Esophagus (tissue), 2 donors: ENCODE data around the gene TLX1. TPM values are rescaled to one million over a fixed set of nuclear protein-coding genes. Genes with fewer than 3 reads are reported as not detected.

Experiments used
- H3K27ac ChIP-seq, 2 donors: one replicate each; pipeline ENCODE4 v1.5.1; 2013; ENCODE audit warnings: low read depth in 2 of 2, mild to moderate bottlenecking in 2 of 2, inconsistent platforms in 1 of 2, low read length in 1 of 2, moderate library complexity in 1 of 2
- H3K27me3 ChIP-seq, 2 donors: one replicate each; pipeline ENCODE4 v1.6.1; 2013; ENCODE audit warnings: low read length in 2 of 2, control low read depth in 1 of 2, mild to moderate bottlenecking in 1 of 2; ENCODE audit not compliant: insufficient read depth in 2 of 2, control insufficient read depth in 1 of 2
- H3K36me3 ChIP-seq, 2 donors: one replicate each; pipeline ENCODE4 v1.6.1; 2013; ENCODE audit warnings: low read length in 1 of 2; ENCODE audit not compliant: control insufficient read depth in 2 of 2, insufficient read depth in 2 of 2
- H3K4me1 ChIP-seq, 2 donors: one replicate each; pipeline ENCODE4 v1.6.1; 2013; ENCODE audit warnings: low read length in 1 of 2; ENCODE audit not compliant: control insufficient read depth in 2 of 2, insufficient read depth in 2 of 2
- H3K4me3 ChIP-seq, 2 donors: one replicate each; pipeline ENCODE4 v1.5.1; 2013; ENCODE audit warnings: low read length in 2 of 2, mild to moderate bottlenecking in 2 of 2, low read depth in 1 of 2, moderate library complexity in 1 of 2
- H3K9me3 ChIP-seq, 2 donors: one replicate each; pipeline ENCODE4 v1.6.1; 2013; ENCODE audit warnings: mild to moderate bottlenecking in 2 of 2, low read depth in 1 of 2, low read length in 1 of 2, moderate library complexity in 1 of 2; ENCODE audit not compliant: control insufficient read depth in 2 of 2, insufficient read depth in 1 of 2
- WGBS, 2 donors: extraction: QIAGEN DNeasy Blood & Tissue Kit; methylation state at CpG; one replicate each; pipeline ENCODE4 v1.1.7; 2013; 5-methylcytosine and 5-hydroxymethylcytosine counted together
- polyA plus RNA-seq, 2 donors: library from polyadenylated mRNA; stranded (reverse); fragments of 200-250 nt; gene quantifications; one replicate each; pipeline ENCODE4 v1.2.3, GENCODE V29; 2013
- donor health status: healthy with polysubstance abuse.
- donor health status: Bipolar disorder and iron deficiency.

TLX1 gene
- not detected for polyA plus RNA-seq

GRCh38 chr10:101130984-101131961, at the start of gene TLX1:
Gene TLX1, plus strand, starts transcription at chr10:101131300. Its CDS starts 242 bp downstream, at chr10:101131542.
- Histone ChIP-seq H3K27ac (no peak within 1 kb of the TSS), H3K27me3 (peaks cover 4 to 52% of the 10 kb centered on the region in 2 donors), H3K9me3 (no peaks in the 10 kb centered on the region), H3K4me3 (peak within 1 kb of the TSS in 1 of 2 donors; percentile 29), H3K4me1 (peaks cover 12 to 19% of the 10 kb centered on the region in 2 donors), H3K36me3 (no peaks in the 10 kb centered on the region)
- 3 to 4% methylated on average over 66 to 83 of the region's 83 CpGs for WGBS, 2 donors

GRCh38 chr10:101085846-101086245, 45.3 kb upstream of the TLX1 start:
- Histone ChIP-seq H3K27ac (no peak overlapping the region), H3K4me3 (no peak overlapping the region), H3K9me3 (no peaks in the 10 kb centered on the region), H3K27me3 (no peaks in the 10 kb centered on the region), H3K36me3 (no peaks in the 10 kb centered on the region), H3K4me1 (no peaks in the 10 kb centered on the region)
- WGBS, 2 donors = 52 to 53% methylated on average over 6 of the region's 6 CpGs

- peaks cover 0 to 5% of the 10 kb centered on the region in 2 donors for H3K4me1 ChIP-seq
- no peaks in the 10 kb centered on the region for H3K36me3 ChIP-seq
- H3K9me3 ChIP-seq = no peaks in the 10 kb centered on the region
- H3K27me3 ChIP-seq = no peaks in the 10 kb centered on the region
- no peak overlapping the region for H3K4me3 ChIP-seq
- no peak overlapping the region for H3K27ac ChIP-seq
- 57 to 62% methylated on average over 10 of the region's 10 CpGs for WGBS, 2 donors
Observed at GRCh38 chr10:101087376-101087775, 43.7 kb upstream of the TLX1 start.

- no peaks in the 10 kb centered on the region for H3K9me3 ChIP-seq
- H3K36me3 ChIP-seq = no peaks in the 10 kb centered on the region
- 20% methylated on average over 14 of the region's 14 CpGs for WGBS, 2 donors
- H3K27ac ChIP-seq = no peak overlapping the region
- peaks cover 0 to 5% of the 10 kb centered on the region in 2 donors for H3K4me1 ChIP-seq
- H3K27me3 ChIP-seq = no peaks in the 10 kb centered on the region
- no peak overlapping the region for H3K4me3 ChIP-seq
Observed at GRCh38 chr10:101087965-101088364, 43.1 kb upstream of the TLX1 start.

GRCh38 chr10:101089520-101090299, 41.4 kb upstream of the TLX1 start:
- Histone ChIP-seq H3K27me3 (no peaks in the 10 kb centered on the region), H3K4me3 (no peak overlapping the region), H3K27ac (no peak overlapping the region), H3K9me3 (no peaks in the 10 kb centered on the region), H3K4me1 (peaks cover 0 to 5% of the 10 kb centered on the region in 2 donors), H3K36me3 (no peaks in the 10 kb centered on the region)
- WGBS, 2 donors = 61 to 72% methylated on average over 11 of the region's 11 CpGs

GRCh38 chr10:101090597-101090996, 40.5 kb upstream of the TLX1 start:
- WGBS, 2 donors = 87% methylated on average over 5 of the region's 5 CpGs
- Histone ChIP-seq H3K4me1 (peaks cover 0 to 5% of the 10 kb centered on the region in 2 donors), H3K36me3 (no peaks in the 10 kb centered on the region), H3K27ac (no peak overlapping the region), H3K27me3 (no peaks in the 10 kb centered on the region), H3K9me3 (no peaks in the 10 kb centered on the region), H3K4me3 (no peak overlapping the region)

GRCh38 chr10:101091546-101092290, 39.4 kb upstream of the TLX1 start:
- no peaks in the 10 kb centered on the region for H3K27me3 ChIP-seq
- peaks cover 0 to 5% of the 10 kb centered on the region in 2 donors for H3K4me1 ChIP-seq
- H3K4me3 ChIP-seq = no peak overlapping the region
- H3K9me3 ChIP-seq = no peaks in the 10 kb centered on the region
- 53 to 57% methylated on average over 12 of the region's 12 CpGs for WGBS, 2 donors
- H3K27ac ChIP-seq = no peak overlapping the region
- no peaks in the 10 kb centered on the region for H3K36me3 ChIP-seq

GRCh38 chr10:101092881-101093354, 38.2 kb upstream of the TLX1 start:
- no peaks in the 10 kb centered on the region for H3K27me3 ChIP-seq
- WGBS, 2 donors = 36 to 41% methylated on average over 9 of the region's 9 CpGs

More at GRCh38 chr10:101092881-101093354, 38.2 kb upstream of the TLX1 start:
- H3K9me3 ChIP-seq = no peaks in the 10 kb centered on the region
- H3K4me1 ChIP-seq = peaks cover 0 to 5% of the 10 kb centered on the region in 2 donors
- no peak overlapping the region for H3K27ac ChIP-seq
- H3K36me3 ChIP-seq = no peaks in the 10 kb centered on the region
- H3K4me3 ChIP-seq = no peak overlapping the region
